GM21529 (cell line): ENCODE results near the gene TMEM82.

Experiments used
- ATAC-seq: cut with Tn5 transposase; IDR thresholded peaks from one replicate; pipeline ENCODE4 v1.9.1; 2021; ENCODE audit not compliant: unreplicated experiment

Gene TMEM82

GRCh38 chr1:15775706-15776105 is 33.4 kb downstream of the TMEM82 start:
- no peak for ATAC-seq

- no peak for ATAC-seq
Measured at GRCh38 chr1:15777909-15778707, 35.8 kb downstream of the TMEM82 start.

- ATAC-seq = no peak
Measured at GRCh38 chr1:15785683-15786082, 43.4 kb downstream of the TMEM82 start.

DNA sequence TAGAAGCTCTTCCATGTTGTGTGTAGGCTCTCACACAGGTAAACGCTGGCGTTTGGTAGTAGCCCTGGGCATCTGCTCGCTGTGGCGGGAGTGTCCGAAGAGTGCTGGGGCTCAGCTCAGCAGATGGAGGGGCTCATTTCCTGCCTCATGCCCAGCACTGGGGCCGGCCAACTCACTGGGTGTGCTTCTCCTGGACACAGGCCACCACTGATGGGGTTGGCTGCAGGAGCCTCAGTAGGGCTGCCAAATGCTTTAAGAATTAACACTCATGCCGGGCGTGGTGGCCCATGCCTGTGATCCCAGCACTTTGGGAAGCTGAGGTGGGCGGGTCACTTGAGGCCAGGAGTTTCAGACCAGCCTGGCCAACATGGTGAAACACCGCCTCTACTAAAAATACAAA is 44.3 kb downstream of the TMEM82 start:
- ATAC-seq = no peak

DNA sequence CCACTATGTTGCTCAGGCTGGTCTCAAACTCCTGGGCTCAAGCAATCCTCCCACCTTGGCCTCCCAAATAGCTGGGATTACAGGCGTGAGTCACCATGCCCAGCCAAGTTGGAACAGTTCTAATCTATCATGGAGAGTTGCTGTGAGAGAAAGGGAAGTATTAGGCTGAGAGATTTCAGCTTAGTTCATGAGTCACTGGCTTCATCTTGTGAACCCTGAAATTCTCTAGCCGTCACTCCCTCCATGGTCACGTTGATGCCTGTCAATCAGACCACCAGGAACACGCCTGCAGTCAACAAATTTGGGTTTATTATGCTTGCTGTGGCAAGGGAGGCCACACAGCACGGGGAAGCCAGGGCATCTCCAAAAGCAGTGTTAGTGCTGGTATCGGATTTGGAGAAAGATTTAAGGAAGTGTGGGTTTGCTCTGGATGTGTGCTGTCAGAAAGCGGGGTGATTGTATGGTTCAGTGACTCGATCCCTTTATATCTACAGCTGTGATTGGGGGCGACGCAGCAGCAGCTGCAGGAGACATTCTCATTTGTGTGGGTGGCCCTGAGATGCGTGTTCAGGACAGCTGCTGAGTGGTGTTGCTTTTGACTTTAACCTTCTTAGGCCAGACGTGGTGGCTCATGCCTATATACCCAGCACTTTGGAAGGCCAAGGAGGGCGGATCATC is 46.5 kb downstream of the TMEM82 start:
- no peak for ATAC-seq

DNA sequence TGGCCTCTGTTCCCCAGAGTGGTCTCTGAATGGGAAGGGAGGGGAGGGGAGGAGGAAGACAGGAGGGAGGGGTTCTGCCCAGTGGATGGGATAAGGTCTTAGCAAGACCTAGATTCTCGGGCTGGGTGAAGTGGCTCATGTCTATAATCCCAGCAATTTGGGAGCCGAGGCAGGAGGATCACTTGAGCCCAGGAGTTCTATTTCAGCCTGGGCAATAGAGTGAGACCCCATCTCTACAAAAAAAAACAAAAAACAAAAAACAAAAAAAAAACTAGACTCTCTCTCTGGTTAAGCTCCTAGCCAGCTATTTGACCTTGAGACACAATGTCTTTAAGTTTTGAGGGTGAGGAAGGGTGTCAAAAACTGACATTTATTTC is 53.8 kb downstream of the TMEM82 start:
- ATAC-seq = no peak
